GM19395 (cell line): ENCODE data around the gene NFIB.

Experiments
- ATAC-seq: cut with Tn5 transposase; IDR thresholded peaks from one replicate; pipeline ENCODE4 v1.9.1; 2021; ENCODE audit warnings: mild to moderate bottlenecking, moderate library complexity; ENCODE audit not compliant: unreplicated experiment

NFIB gene

GRCh38 chr9:14084867-14085266, 229.1 kb downstream of the NFIB start:
- ATAC-seq: no peak

GRCh38 chr9:14083366-14083765, 230.6 kb downstream of the NFIB start:
- no peak for ATAC-seq

DNA sequence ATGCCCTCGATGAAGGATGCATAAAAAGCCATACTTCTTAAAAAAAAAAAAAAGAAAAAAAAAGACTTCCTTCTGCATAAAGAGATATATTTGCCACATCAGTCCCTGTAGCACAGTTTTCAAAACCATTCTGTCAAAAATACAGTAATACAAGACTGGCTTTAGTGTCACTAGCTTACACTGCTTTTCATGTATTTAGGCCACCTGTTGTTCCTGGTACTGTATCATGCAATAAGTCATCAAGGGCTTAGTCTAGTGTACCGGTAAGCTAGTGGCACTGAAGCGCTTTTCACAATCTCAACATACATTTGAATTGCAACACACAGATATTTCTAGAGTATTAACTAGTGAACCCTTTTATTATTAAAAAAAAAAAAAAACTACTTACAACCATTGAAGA, 231.2 kb downstream of the NFIB start:
- no peak for ATAC-seq

- ATAC-seq: no peak
These were observed 232.2 kb downstream of the NFIB start for GRCh38 chr9:14081745-14082144.

DNA sequence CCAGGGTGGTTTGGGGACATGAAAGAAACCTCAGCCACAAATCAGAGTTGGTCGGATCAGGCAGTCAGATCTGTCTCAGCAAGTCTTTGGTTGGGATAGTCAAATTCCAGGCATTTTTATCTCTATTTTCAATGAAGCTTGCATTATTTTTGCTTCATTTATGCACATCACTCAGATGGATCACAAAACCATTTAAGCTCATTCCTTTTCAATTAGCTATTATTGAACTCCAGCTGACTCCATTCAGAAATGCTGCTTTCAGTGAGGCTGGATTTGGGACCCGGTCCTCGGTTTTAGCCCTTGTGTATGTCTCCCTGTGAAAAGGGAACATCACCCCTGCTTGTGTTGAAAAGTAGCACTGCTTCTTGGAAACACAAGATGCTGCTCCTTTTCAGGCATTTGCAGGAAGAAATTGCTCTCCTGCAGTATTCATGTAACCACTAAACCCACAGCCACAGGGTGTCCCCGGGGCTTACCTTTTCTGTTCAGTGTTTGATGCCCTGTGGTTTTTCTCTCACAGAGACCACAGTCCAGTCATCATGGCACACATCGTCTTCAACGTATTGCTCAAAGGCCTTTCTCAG, 232.9 kb downstream of the NFIB start:
- ATAC-seq: no peak

DNA sequence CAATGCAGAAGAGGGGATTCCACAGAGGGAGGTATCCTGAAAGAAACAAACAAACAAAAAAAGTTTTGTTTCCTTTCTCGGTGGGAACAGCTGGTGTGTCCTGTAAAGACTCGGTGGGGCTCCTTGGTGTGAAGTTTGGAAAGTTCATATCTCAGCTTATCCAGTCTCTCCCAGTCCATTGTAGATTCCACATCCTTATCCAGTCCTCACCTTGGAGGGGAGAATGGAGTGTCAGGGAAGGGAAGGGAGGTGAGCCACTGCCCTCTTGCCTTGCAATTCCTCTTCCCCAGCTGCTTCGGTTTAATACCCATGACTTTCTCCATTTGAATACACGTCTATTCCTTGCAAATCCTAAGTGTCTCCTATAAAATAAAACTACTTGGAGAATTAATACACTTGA, 234.5 kb downstream of the NFIB start:
- no peak for ATAC-seq

GRCh38 chr9:14077672-14078071, 236.3 kb downstream of the NFIB start:
- no peak for ATAC-seq

DNA sequence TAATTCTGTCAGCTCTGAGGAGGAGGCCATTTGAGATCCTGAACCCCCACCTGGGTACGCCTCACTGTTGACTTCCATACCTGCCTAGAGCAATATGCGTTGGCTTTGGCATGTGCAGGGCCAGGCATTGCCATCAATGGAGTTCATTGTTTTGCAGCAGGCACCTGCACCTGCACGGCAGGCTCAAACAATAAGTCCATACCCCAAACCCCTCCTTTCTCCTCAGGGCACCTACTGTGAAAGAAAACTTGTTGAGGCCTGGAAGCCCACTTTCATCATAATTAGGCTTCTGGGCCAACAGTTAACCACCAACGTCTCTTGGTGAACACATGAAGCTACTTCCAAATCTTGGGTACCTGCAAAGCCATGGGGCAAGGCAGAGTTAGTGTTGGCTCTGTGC, 238.7 kb downstream of the NFIB start:
- no peak for ATAC-seq

DNA sequence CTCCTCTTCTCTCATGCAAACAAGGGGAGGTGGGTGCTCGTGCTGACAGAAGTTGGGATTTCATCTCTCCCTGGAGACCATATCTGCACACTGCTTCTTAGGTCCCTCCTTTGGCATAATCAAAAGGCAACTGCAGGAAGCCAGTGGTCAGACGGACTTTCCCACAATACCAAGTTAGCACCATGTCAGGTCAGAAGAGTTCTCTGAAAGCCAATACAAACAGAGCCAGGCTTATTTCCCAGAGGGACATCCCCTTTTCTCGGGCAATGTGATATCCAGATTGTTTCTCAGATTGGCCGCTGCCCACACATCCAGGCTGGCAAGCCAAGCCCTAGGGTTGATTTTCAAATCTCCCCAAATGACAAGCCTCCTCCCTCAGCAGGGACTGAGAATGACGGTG, 241.1 kb downstream of the NFIB start:
- ATAC-seq: no peak

- ATAC-seq: no peak
These were observed 242.5 kb downstream of the NFIB start for GRCh38 chr9:14071484-14071883.

DNA sequence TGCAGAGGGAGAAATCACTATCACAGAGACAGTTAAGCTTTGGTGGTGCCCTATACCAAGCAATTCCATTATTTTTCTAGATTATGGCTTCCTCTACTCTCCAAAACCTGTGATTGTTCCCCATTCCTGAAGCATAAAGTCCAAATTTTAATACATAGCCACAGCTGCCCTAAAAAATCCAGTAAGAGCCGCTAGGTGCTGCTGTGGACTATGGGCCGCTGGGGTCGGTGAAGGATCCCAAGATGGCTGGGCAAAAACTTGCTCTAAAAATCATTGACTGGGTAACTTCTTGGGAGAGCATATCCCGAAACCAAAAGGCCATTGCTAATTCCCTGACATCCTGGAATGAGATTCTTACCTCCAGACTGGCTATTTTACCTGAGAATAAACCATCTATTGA, 245.3 kb downstream of the NFIB start:
- ATAC-seq: no peak

GRCh38 chr9:14066831-14067230, 247.1 kb downstream of the NFIB start:
- ATAC-seq: no peak

GRCh38 chr9:14066032-14066431, 247.9 kb downstream of the NFIB start:
- no peak for ATAC-seq

DNA sequence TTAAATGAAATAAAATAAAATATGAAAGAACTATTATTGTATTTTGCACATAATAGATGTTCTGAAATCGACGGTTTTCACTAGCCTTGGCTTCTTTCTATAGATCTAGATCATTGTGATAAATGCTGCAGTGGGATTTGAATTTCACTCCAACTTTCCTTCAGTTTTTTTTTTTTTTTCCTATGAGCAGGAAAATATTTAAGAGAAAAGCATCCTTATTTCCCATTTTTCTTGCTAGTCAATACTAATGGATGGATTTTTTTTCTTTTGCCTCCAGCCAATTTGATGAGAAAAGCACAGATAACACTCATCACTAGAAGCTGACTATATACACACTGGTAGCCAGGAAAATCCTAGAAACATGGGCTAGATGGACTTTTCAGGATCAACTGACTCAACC, 249.0 kb downstream of the NFIB start:
- no peak for ATAC-seq

DNA sequence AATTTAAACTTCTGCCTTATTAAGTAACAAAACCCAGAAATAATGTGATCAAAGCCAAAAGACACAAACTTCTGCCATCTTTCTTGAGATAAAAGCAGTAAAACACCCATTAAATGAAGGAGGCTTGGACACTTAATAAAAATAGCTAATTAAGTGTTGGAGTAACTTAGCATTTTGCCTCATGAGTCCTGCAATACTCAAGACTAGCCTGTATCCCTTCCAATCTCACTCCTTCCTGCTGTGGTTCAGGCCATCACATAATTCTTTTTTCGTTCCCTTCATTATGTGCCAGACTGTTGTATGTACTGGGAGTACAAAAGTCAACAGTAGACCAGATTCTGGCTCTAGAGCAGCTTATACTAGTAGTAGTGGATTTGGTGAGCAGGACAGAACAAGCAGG, 250.2 kb downstream of the NFIB start:
- ATAC-seq: no peak

DNA sequence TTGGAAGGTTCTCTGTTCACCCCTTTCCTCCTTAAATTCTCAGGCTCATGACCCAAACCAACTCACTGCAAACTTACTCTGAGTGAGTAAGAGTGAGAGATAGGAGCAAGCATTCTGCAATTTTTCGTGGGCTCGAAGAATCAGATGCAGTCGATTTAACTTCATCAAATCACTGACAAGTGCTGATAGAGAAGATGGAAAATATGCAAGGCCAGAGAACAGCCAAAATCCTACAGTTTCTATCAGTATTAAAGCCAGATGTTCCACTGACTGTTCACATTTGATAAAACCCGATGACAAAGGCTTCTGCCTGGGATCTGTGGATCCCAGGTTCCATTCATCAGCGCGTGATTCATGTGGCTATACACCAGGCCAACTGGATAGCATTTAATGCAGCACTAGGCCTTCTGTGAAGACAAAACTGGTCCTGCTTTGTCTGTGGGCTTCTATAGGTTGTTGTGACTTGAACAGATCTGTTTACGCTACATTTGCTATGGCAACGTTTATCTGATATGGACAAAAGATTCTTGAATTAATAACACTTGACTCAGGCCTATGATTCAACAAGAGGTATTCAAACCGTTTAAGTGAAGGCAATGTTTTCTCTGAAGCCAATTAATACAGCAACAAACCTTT, 251.2 kb downstream of the NFIB start:
- no peak for ATAC-seq

GRCh38 chr9:14061936-14062585, 251.9 kb downstream of the NFIB start:
- no peak for ATAC-seq

- no peak for ATAC-seq
These were observed 255.6 kb downstream of the NFIB start for GRCh38 chr9:14058325-14058688.

- ATAC-seq: no peak
These were observed 256.3 kb downstream of the NFIB start for GRCh38 chr9:14057368-14058324.

DNA sequence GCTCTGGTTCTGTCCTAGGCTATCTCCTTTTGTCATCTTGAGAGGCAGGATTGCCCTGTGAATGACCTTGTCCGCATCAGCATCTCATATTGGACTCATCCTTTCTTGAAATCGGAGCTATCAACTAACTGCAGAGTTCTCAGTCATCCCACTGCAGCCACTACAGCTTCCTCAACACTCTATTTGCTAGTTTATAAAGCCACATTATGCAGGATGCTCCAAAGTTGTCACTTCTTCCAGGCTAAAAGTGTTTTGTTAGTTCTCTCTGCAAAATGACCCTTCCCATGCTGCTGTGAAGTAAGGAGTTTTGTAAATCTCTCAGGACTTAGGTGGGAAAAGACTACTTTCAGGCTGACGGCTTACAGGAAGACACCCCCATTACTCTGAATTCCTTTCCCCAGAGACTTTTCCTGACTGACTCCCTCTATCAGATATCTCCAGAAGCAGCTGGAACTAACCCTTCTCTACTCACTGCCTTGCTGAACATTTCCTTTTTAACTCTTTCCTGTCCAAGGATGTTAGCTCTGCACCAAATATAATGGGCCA, 257.6 kb downstream of the NFIB start:
- ATAC-seq: no peak

DNA sequence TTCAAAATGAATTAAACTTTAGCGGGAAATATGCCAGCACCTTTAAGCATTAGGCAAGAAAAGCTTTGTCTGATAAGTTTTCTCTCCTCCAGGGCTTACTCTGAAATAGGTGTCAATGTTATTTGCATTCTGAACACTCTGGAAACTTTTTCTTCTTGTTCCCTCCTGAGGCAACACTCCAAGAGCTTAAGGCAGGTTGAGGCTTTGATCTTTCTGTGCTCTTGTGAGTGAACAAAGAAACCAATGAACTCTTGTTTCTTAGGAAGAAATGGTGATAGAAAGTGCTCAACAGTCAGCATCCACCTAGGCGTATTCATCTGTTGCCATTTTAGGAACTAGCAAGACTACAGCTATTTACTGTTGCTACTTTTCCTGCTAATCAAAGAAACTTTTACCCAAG, 259.8 kb downstream of the NFIB start:
- ATAC-seq: no peak
